NK-92 (cell line): ENCODE data around the gene ADAM12.

ENCODE experiments used
- DNase-seq: peaks from one replicate; lab custom pipeline; 2025; ENCODE audit not compliant: unreplicated experiment; lab: John Stamatoyannopoulos, UW

ADAM12 gene

DNA sequence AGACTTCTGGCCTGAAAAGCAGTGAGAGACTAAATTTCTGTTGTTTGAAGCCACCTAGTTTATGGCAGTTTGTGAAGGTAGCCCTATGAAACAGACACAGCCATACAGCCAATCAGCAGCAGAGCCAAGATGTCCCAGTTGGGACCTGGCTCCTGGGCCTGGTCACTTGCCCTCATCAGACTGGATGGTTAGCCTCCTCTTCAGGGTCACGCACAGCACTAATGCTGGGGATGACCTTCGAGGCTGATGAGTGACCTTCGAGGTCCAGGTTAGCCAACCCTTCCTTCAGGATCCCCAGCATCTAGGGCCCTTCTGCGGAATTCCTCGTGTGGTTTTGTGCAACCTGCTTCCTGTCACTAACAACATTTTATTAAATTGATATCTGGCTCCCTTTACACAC lies 262.3 kb downstream of the ADAM12 start:
- no peak for DNase-seq

DNA sequence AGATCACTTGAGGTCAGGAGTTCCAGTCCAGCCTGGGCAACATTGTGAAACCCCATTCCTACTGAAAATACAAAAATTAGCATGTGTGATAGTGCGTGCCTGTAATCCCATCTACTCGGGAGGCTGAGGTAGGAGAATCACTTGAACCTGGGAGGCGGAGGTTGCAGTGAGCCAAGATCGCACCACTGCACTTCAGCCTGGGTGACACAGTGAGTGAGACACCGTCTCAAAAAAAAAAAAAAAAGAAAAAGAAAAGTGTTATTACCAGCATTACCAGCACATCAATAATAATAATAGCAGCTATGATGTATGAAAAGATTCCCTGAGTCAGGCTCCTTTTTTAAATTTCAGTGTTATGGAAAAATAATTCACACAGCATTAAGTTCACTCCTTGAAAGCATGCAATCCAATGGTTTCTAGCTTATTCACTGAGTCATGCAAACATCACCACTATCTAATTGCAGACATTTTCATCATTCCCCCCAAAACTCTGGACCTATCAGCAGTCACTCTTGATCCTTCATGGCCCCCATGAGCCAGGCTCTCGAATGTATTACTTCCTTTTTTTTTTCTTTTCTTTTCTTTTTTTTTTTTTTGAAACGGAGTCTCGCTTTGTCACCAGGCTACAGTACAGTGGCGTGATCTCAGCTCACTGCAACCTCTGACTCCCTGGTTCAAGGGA lies 263.5 kb downstream of the ADAM12 start:
- no peak for DNase-seq

DNA sequence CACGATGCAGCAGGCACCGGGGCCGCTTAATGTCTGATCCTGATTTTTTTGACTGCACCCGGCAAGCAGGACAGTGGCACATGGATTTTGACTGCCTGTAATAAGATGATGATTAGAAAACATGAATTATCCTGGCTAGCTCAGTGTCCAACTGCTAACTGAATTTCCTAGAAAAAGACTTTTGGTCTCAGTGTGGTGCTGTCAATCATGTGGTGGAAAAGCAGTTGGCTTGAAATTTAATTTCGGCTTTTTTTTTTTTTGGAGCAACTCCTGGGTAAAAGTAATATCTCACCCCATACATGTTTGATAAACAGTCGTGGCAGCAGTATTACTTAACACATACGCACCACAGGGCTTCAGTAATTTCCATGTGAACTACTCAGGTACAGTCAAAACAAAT lies 264.2 kb downstream of the ADAM12 start:
- no peak for DNase-seq

DNA sequence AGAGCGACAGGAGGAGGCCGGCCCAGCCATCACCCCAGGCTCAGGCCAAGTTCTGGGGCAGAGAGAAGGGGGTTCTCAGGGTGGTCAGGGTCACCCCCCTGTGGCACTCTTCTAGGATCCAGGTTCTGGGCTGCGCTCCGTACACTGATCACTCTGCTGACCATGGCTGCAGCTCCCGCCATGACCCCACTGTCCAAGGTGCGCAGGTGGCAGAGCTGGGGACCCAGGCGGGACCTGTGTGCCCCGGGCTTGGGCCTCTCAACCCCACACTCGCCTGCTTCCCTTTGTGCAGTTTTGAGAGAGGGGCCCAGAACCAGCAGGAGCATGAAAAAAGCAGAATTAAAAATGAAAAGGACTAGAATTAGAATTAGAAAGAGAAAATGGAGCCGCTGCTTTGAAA lies 264.8 kb downstream of the ADAM12 start:
- DNase-seq, result no peak

DNA sequence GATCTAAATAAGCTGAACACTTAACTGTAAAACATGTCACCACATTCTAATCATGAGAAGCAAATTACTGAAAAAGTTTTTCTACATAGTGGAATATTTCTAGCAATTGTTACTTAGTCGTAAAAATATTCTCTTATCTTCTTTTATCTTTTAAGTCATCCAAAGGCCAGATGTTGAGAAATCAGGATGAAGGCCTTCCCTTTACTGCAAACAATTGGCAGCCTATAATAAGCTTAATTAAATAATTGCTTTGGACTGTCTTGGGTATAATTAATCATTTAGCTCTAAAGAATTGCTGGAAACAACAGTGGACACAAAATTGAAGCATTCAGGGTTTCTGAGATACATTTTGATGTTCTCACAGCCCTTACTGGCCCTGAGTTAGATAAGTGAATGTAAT lies 265.4 kb downstream of the ADAM12 start:
- DNase-seq, result no peak

DNA sequence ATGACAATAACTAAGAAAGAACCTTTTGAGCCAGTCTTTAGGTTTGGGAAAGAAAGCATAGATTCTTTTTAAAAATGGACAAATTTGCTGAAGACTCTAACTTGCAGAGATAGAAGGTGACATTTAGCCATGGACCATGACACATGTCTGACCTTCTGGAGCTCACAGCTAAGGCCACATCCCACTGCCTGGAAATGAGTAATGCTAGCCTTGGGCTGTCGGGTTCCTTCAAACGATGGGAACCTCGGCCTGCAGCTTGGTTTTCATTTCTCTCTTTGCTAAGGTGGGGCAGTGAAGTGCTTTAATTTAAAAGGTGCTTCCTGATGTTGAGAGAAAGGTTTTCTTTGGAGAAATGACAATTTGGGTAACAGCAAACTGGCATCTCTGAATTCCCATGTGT lies 268.7 kb downstream of the ADAM12 start:
- DNase-seq, result no peak

DNA sequence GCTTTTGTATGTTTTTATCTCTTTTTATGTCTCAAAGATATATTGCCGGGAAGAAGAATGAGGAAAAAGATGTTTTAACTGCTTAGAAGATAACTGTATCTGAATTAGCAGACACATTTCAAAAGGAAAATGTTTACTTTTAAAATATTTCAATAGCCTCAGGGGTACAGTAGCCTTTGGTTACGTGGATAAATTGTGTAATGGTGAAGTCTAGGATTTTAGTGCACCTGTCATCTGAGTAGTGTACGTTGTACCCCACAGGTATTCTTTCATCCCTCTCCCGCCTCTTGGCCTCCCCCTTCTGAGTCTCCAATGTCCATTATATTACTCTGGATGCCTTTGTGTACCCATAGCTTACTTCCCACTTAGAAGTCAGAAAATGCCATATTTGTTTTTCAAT lies 269.8 kb downstream of the ADAM12 start:
- no peak for DNase-seq

DNA sequence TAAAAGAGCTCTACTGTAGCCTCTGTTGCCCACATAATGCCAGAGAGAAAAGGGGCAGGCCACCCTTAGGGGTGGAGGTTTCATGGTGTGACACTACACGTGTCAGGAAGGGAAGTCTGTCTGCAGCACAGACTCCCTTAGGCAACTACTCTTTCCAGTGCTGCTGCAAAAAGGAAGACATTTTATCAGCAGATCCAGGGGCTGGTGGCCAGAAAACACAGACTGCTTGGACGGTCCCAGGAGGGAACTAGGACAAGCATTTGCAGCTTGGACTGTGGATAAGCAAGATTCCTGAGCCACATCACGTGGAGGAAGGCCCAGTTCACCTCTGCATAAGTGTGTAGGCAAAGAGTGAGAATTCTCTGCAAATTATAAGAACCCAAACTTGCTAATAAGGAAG lies 271.1 kb downstream of the ADAM12 start:
- no peak for DNase-seq

DNA sequence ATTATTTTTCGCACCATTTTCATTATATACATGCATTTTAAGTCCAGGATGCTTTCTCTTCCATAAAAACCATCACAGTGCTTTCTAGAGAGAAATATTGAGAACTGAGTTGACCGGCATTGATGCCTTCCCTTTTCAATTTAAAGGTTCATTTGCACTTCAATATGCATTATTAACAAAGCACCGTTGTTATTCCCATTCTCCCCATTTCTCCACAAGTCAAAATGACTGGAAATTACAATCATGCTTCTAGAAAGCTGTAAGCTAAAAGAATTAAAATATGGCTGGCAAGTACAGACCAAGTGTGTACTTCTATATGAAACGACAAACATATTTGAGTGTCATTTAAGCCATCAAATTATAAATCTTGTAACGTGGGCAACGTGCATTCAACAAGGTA lies 272.4 kb downstream of the ADAM12 start:
- DNase-seq, result no peak

DNA sequence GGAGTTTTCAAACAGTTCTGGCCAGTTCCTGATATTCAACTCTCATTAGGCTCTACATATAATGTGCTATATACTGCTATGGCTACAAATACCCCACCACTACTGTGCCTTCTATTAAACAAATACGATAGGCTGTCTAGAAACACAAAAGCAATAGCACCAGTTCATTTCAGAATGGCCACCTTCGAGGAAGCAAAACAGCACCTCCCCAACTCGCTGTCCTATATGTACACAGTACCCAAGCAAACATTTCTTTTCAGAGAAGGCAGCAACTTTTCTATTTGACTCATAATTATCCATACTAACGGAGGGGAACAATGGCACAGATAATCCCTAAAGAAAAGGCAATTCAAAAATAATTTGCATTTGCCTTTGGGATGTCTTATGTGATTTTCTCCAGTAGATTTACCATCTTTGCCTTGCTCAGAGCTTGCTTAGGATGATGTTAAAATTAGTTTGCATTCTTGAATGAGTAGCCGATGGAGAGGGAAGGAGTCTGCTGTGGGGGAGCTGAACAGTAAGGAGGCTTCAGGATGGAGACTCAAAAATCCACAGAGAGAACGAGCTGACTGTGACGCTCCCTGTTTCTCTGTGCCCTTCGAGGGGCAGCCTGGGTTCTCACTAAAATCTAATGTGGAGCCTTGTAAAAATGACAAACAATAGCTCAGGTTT lies 273.3 kb downstream of the ADAM12 start:
- DNase-seq, result no peak

DNA sequence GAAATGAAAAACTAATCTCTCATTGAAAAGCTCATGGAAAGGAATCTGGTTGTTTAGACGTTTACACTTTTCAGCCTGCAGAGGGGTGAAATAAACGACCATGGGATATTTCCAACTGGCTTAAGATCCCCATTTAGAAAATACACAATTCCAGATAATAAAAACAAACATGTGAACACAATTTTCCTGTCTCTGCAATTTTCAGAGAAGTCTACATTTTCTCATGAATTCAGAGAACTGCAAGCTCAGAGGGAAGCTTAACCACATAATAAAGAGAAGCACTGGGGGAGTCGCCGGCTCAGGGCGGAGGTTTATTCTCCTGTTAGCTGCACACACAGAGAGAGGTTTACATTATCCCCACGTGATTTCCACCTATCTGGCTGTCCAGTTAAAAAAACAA lies 276.8 kb downstream of the ADAM12 start:
- DNase-seq, result no peak

DNA sequence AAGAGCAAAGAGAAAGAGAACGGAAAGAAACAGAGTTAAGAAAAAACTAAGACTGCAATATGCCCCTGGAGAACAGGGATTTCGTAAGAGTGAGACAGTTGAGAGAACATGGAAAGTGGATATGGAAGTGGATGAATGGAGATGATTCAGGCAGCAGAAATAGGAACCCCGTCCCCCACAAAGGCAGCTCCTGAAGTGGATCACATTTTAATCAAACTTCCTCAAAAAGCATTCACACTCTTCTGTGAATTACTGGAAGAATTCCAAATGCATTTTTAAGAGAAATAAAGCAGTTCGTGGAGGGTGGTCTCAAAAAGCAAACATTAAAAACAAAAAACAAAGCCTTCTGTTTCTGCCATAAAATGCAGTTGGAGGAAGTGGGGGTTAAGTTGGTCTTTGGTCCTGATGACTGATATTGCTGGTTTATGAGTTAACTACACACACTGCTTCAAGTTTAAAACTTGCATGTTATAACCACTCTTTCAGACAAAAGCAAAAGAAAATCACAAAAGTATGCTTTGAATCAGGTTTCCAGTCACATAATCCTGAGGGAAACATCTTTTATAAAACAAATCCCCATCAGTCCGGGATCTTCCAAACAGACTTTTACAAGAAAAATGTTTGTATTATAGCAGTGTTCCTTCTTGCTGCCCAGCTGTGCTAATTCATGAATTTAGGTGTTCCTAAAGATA lies 277.6 kb downstream of the ADAM12 start:
- DNase-seq, result no peak

DNA sequence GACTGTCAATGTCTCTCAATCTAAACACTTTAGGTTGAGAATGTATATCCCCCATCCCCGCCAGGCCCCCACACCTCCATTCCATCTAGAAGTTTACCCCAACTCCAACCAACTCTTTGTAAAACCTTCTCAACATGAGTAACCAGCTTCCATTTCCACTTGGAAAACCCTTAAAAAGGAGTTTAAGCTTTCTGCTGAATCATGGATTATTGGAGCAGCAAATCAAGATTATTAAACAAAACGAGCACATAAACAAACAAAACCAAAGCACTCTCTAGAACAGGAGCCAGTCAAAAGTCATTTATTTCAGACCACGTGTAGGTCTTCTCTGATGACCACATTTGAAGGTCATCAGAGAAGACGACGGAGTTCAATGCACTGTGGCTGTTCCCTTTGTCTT lies 278.4 kb downstream of the ADAM12 start:
- DNase-seq, result no peak

DNA sequence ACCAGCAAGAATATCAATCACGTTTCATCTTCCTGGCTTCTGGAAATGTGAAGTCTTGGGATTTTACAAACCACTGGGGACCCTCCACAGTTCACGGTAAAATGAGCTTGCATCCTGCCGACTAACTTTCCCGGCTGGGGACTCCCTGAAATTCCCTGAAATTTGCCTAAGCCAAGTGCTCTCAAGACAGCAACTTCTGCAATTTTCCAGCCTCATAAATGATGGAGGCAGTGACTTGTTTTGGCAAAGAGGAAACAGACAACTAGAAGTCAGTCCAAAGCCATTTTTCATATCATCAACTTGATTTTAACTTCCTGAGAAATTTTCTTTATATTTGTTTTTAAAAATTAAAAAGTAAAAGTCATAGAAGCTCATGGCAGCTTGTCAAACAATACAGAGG lies 279.6 kb downstream of the ADAM12 start:
- no peak for DNase-seq

DNA sequence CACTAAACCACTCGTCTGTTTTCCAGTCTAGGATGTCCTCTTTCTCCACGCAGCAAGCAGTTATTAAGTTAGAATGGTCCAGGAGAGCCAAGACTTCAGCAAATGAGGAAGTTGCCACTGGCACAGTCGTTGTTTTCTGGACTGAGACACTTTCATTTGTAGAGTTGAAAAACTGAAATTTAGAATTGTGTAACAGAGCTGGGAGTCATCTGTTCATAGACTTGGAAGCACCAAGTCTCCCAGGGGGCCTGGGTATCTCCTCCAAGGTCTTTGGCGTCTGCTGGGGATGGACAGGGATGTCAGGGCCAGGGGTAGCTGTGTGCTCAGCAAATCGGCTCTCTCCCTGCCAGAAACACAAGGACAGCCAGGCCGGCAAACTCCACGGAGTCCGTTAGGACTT lies 283.5 kb downstream of the ADAM12 start:
- no peak for DNase-seq

DNA sequence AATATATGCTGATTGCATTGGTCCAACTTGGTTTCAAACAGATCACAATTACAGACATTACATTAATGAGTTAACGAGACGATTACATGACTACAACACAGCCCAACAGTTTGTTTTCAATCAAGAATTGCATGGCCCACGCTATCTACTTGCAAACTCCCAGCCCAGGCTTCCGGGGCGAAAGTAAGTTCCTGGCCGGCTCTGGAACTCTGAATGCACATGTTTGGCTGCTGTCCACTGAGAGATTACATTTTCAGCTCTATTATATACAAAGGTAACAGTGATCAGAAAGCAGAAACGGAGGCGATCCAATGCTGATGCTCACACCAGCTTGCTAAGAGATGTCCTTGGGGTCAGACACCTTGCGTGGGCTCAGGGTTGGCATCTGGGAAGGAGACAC lies 285.6 kb downstream of the ADAM12 start:
- no peak for DNase-seq

DNA sequence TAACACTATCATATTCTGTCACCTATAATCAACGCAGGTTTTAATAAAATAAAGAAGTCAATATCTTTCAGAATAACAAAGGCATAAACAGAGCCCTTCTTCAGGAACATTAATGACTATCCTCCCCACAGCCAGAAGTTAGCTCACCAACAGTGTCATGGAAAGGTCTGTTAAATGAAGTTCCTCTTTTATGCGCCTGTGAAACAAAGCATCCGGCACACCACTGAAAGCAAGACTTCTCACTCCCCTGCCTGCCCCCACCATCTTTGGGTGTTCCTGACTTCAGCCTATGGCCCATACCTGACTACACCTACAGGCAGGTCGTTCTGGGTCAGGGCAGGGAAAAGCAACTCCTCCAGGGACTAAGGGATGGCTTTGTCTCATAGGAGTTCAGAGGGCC lies 286.5 kb downstream of the ADAM12 start:
- DNase-seq, result no peak

DNA sequence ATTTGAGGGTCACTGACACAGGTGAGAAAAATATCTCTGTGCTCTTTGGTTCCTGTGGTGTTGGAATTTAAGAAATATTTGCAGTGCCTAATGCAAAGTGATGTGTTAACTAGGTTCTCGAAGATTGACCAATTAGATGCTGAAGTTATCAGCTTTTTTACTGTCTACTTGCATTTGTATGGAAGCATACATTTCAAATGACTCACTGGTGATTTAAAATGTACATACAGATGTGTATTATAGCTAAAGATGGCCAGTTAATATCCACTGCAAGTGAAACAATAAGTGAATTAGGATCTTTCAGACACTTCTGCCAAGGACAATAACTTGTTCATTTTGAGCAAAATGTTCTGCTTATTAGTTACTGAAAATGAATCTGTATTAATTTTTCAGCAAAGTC lies 287.0 kb downstream of the ADAM12 start:
- no peak for DNase-seq

DNA sequence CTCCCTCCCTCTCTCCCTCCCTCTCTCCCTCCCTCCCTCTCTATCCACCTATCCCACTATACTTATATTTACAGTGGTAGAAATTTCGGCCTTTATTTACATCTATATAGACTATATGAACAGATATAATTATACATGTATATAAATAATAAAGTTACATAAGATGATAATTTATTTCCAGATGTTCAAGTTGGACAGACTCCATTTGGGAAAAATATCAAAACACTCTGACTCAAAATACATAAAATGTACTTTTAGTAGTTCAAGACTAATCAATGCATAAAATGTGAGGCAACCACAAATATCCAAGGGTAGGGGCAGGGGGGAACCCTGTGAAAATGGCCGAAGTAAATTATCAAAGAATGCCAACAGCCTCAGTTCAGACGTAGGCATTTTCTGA lies 288.9 kb downstream of the ADAM12 start:
- no peak for DNase-seq

DNA sequence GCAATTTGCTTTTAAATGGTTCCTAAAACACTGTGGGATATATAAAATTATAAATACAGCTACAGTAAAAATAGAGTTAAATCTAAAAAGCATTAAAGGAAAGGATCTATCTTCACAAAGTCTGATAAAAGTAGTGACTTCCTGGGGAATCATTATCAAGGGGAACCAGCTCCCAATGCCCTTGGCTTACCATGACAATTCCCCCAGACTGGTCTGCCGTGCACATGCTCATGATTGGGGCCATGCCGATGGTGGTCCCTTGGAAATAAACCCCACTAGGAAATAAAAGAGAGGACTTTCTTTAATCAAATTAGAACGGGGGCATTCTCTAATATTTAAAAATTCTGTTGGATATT lies 290.1 kb downstream of the ADAM12 start:
- no peak for DNase-seq

DNA sequence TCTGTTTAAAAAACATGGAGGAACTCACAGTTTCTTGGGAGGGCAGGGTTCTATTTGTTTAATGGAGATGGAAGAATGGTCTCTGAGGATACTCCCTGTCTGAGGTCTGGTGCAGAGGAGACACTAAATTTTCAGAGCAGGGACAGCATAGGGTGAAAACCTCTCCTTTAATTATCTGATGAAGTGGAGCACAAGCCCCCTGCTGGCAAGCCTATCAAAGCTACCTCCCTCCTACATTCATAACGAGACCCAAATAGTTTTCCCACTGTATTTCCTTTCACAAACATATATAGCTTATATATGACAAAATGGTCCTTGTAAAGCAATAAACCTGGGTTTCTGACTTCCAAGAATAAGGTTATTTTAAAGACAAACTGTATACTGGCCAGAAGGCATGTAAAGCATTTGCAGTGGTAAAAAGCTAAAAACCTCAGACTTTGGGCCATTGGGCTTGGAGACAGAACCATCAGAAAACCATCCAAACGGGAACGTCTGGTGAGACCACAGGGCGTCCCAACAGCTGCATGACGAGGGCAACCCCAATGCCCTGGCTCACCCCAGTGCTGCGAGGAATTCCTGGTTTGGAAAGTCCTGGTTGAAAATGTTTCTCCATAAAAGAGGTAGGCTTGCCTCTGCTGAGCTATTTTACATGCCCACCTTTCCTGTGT lies 290.6 kb downstream of the ADAM12 start:
- no peak for DNase-seq

DNA sequence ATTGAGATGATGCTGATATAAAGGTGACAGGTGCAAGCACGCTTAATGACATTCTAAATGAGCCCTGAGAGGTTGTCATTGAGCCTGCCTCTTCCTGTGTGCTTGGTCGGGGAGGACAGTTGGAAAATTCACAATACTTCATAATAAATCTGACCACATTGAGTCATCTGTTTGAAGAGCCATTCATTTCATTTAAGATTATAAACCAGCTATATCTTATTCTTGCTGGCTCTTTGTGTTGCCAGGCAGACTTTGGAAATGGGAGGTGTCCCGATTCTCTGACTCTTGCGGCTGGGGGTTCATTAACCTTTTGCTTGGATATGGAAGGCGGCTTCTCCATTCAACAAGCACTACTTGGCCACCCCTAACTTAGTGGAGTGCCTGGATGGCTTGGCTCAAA lies 293.7 kb downstream of the ADAM12 start:
- DNase-seq, result no peak
